NCI-H82 treated with DMSO at 0.1 percent for 48 hours (cell line): Measurements from ENCODE around the gene KCNB1.
A peak's percentile ranks its signal among the peaks of the same experiment; 100 is the strongest.

Experiments
- DNase-seq: peaks from one replicate; lab custom pipeline; 2025; ENCODE audit not compliant: unreplicated experiment; lab: John Stamatoyannopoulos, UW

Gene KCNB1

DNA sequence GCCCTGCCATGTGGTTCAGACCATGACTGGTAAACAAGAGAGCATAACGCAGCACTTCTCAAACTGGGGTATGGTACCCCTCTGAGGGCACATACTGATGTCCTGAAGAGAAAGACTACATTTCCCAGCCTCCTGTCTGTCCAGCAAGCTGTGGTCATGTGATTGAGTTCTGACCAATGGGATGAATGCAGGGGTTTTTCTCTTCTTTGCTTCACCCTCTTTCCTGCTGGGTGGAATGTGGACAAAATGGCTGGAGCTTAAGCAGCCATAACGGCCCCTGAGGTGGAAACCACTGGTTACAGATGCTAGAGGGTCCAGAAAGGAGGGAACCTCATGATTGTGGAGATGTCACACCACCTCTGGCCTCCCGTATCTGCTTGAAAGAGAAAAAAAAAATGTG lies 19.4 kb upstream of the KCNB1 start:
- DNase-seq, result no peak

DNA sequence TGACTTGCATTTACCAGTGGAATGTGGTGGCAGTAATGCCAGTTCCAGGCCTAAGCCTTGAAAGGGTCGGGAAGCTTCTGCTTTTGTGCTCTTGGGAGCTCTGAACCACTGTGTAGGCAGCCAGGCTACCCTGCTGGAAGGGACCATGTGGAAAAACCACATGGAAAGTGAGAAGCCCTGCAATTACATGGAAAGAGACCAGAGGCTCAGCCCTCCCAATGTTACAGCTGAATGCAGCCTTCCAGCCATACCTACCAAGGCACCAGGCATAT lies 14.9 kb upstream of the KCNB1 start:
- DNase-seq, result no peak

DNA sequence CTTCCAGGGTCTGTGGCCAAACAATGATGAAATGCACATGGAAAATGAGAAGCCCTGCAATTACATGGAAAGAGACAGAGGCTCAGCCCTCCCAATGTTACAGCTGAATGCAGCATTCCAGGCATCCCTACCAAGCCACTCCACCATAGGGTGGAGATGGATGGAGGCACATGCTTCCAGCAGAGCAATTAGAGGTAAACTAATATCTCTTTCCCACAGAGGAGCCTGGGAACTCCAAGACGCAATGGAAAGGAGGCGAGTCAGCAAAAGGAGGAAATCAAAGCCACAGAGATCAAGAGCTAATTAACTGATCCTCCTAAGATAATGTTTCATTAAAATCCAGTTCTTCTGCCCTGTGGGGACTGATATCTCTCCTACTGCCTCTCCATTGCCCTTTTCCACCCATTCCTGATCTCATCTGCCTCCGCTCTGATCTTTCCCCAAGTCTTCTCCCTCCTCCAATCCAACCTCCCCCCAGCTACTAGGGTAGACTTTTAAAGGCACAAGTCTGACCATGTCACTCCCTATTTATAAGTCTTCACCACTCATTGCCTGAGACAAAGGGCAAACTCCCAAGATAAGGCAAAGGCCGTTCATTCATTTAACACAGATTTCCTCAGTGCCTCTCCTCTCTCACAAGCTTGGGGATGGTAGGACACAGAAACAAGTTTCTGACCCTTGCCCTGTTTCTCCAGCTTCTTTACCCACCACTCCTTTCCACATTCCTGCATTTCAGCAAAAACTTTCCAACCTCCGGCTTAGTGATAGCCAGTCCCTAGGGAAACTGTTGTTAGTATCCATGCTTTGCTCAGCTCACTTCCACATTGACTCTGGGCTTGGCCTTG lies 14.3 kb upstream of the KCNB1 start:
- DNase-seq, result no peak

DNA sequence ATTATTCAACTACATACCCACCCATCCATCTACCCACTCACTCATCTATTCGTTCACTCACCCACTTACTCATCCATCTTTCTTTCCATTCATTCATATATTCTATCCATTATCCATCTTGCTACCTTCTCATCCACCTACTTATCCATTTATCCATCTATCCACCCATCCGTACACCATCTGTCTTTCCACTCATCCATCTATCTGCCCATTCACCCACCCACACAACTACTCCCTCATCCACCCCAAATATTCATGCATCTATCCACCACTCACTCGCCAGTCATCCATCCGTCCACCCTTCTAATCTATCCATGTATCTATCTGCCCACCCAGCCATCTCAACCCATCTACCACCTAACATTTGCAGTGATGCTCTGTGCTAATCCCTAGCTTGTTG lies 13.6 kb upstream of the KCNB1 start:
- no peak for DNase-seq

DNA sequence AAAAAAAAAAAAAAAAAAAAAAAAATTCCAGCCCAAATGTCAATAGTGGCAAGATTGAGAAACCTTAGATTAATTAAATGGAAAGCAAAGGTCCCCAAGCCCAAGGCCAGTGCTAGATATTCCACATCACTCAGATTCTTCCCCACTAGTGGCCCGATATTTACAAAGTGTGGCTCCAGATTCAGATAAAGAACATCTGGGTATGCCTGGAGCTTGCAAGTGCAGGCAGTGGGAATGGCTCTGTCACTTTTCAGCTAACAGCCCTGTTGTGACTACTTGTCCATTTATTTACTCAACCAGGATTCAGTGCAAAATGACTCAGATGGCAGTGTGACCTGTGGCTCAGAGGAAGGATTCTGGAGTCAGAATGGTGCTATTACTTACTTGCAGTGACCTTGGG lies 8.2 kb upstream of the KCNB1 start:
- DNase-seq, result no peak

DNA sequence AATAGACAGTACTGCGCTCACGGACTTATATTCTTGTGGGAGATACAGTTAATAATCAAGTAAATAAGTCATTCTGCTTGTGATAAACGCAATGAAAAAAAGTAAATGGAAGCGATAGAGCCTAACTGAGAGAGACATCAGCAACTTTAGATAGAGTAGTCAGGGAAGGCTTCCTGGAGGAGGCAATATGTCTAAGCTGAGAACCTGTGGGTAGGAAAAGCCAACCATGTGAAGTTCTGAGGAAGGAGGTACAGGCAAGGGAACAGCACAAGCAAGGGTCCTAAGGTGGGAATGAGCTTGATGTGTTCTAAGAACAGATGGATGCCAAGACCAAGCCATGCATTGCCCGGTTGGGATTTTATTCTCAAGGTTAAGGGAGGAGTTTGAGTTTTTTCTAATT lies 7.2 kb upstream of the KCNB1 start:
- no peak for DNase-seq

DNA sequence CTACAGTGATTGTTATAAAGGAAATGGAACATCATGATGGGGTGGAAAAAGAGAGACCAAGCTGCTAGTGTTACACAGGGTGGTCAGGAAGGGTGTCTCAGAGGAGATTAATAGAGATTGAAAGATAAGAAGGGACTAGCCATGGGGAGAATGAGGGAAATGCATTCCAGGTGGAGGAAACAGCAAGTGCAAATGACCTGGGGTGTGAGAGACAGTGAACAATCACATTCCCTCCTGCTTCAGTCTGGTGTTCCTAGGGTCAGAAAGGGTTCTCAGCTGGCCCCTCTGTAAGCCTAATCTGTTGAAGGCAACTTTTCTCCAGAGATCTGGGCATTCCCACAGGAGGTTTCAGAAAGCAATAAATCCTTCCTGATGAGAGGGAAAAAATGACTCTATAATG lies 3.6 kb upstream of the KCNB1 start:
- DNase-seq, result no peak

DNA sequence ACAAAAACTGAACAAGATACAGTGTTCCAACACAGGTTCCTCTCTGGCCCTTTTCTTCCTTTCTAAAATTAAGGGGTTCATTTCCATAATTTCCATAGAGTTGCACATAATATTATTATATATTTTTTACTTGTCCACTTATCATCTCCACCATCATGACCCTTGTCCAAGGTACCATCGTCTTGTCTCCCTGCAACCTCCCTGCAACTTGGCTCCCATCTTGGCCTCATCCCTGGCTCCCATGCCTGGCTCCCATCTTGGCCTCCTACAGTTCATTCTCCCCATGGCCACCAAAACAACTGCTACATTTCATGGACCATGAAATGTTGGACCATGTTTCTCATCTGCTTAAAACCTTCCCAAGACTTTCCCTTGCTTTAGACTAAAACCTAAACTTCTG lies 3.1 kb upstream of the KCNB1 start:
- no peak for DNase-seq

DNA sequence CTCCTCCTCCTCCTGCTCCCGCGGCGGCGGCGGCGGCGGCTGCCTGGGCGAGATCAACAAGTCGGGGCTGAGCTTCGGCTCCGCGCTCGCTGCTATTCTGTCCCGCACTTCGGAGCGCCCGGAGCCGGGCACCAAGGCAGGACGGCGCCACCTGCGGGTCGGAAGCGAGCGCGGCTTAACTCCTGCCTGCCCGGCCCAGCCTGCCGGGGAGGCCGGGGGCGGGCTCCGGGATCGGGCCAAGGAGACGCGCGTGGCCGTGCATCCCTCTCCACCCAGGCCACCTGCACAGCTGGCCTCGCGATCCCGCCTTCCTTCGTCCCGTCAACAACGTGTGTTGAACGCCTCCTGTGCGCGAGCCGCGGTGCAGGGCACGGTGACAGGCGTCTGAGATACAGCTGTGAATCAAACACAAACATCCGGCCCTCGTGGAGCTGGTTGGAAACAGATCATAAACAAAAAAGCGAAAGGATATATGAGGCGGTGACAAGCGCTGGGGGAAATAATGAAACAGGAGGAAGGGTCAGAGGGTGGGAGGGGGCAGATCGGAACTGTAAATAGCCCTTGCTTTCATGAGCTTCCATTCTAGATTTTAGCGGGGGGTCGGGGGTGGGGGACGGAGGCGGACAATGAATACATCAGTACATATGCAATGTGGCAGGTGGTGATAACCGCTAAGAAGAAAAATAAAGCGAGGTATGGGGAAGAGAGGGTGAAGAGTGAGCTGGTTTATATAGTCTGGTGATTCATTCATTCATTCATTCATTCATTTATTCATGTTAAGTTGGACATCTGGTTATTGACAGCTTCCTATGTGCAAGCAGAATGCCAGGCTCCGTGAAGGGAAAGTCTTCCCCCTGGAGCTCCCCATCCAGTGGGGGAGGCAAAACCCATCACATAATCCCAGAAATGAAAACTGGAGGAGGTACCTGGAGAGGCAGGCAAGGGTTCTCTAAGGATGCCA lies 2.0 kb upstream of the KCNB1 start:
- DNase-seq, result peak; percentile 77

DNA sequence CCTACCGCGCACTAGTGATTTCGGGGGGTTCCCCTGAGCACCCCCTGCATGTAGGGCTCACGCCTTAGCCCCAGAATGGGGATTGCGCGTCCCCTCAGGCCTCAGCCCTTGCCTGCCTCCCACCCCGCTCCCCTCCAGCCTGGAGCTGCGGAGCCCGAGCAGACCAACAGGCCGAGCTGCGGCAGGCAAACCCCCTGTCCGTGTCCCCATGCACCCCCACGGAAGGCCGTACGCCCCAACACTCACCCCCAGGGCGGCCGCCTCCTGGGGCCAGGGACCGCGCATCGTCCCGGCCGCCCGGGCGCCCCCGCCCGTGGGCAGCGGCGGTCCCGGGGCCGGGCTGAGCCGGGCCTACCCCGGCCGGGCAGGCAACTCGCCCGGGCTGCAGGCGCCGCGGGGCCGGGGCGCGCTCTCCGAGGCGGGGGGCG lies 1.2 kb upstream of the KCNB1 start:
- no peak for DNase-seq

DNA sequence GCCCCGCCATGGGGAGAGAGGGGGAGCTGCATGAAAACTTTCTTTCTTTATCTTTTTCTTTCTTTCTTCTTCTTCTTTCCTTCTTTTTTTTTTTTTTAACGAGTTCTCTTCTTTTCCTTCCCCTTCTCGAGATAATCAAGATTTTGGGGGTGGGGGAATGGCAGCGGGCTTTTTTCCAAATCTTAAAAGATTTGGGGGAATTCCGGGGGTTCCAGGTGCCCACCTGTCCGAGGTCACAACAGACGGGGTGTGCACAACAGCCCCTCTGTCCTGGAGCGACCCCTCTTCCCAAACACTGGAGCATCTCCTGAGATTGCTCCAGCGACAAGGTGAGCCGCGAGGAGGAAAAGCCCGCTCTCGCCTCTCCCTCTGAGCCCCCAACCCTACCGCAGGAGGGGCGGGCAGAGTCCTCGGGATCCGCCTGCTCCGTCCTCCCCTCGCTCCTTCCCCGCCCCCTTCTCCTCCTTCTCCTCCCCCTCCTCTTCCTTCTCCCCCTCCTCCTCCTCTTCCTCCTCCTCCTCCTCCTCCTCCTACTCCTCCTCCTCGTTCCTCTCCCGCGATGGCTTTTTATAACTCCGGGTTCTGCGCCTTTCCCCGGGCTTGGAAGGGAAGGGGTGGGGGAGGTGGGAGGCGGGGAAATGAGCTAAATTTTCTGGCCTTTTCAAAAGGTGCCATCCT lies 689 bp upstream of the KCNB1 start:
- peak; percentile 46 for DNase-seq

DNA sequence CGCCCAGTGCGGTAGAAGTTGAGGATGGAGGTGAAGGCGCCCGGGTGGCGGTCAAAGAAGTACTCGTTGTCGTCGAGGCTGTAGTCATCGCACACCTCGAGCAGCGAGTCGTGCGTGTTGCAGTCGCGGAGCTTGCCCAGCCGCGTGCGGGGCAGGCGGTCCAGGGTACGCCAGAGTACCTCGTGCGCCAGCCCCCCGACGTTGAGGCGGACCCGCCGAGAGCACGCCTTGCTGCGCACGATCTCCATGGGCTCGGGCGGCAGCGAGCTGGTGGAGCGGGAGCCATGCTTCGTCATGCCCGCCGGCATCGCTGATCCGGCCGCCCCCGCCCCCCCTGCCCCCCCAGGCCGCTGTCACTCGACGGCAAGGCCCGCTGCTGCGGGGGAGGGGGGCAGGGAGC lies 295 bp downstream of the KCNB1 start:
- no peak for DNase-seq

DNA sequence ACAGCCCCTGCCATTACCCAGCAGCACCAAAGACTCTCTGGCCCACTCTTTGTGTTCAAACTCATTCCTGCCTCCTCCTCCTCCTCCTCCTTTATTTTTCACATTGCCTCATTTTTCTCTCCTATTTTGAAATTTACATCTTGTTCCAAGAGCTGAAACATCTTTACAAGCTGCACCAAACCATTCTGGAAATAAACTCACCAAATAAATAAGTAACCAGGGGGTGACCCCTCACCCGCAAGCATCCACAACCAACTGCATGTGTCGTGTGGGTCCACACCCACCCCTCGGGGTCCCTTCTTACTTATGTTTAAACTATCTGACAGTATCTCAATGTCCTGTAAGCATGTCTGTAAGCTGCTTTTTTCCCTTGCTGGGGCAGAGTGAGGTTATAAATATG lies 1.4 kb downstream of the KCNB1 start:
- DNase-seq, result no peak

DNA sequence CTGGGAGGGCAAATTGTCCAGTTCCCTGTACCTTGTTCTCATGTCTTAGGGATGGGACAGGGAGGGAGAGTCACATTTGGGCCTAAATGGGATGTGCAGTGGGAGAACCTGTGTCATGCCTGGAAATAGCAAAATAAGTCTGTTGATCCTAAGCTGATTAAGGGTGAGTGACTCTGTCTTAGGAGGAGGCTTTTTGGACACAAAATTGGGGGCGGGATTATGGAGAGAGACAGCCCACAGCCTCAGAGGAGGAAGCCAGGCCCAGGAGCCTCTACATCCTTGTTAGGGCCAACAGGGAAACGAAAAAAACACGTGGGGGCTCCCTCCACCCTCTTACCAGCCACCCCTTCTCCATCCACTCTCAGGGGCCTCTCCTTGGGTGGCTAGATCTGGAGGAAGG lies 2.2 kb downstream of the KCNB1 start:
- peak; percentile 96 for DNase-seq

DNA sequence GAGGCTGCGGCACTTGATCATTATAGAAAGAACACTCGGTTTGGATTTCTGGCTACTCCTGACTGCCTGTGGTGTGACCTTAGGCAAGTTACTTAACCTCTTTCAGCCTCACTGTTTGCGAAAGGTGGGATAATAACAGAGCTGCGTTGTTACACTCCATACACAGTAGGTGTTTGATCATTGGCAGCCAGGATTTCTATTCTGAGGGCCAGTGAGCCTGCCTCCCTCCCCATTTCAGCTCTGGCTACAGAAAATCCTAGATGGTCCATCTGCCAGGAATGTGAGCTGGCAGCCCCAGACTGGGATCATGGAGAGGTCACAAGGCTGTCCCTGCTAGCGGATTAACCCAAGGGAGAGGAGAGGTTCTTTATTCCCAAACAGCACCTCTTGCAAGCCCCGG lies 2.7 kb downstream of the KCNB1 start:
- peak; percentile 96 for DNase-seq

DNA sequence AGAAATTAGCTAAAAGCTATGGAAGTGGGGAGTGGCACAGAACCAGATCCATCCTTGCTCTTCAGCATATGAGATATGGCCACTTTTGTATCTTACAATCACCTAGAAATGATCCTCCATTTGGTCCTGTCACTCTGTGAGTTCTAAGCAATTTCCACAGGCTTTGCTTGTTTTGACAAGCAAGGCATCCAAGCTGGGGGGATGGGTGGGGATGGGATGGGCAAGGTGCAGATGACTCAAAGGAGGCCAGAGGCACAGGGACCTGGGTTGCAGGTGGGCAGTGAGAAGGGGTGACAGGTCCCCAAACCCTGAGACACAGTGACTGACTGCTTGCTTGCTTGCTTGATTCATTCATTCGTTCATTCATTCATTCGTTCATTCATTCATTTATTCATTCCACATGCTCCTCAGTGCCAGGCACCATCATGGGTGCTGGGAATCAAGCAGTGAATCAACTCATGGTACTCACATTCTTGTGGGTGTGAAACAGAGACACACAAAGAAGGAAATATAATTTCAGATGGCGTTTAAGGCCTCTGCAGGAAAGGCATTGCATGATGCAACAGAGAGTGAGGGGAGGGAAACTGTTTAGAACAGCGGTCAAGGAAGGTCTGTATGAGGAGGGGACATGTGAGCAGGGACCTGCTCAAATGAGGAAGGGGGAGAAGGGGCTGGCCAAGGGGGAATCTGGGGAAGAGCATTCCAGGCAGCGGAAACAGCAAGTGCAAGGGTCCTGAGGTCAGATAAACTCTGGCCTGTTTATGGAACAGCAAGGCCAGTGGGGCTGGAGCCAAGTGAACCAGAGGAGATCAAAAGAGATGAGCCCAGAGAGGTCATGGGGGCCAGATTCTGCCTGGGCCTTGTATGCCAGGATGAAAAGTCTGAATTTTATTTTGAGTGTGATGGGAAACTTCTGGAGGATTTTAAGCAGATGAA lies 3.4 kb downstream of the KCNB1 start:
- no peak for DNase-seq

DNA sequence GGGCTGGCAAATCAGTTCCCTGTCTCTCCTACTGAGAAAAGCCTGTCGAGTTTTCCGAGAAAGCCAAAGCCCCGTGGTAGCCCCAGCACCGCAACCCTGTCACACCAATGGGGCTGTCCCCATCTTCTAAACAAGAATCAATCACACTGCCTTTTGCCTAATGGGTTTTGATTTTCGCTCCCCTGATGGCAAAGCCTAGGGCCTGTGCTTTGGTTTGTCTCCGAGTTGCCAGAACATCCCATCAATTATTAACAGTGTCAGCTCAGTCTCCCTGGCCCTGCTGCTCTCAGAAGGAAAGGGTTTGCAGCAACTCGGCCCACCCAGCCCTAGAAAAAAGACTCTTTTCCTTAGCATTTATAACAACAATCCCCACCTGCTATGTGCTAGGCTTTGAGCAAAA lies 4.2 kb downstream of the KCNB1 start:
- DNase-seq, result no peak

DNA sequence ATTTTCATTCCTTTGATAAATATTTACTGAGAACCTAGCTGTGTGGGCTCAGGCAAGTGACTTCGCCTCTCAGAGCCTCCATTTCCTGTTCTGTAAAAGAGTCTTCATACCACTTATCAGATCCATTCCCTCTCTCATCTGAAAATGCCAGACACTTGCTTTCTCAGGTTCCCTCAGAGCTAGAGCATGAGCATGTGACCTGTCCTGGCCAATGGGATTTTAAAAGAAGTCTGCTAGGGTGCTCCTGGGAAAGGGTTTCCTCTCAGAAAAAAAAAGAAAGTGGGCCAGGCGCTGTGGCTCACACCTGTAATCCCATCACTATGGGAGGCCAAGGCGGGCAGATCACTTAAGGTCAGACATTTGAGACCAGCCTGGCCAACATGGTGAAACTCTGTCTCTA lies 5.3 kb downstream of the KCNB1 start:
- DNase-seq, result no peak

DNA sequence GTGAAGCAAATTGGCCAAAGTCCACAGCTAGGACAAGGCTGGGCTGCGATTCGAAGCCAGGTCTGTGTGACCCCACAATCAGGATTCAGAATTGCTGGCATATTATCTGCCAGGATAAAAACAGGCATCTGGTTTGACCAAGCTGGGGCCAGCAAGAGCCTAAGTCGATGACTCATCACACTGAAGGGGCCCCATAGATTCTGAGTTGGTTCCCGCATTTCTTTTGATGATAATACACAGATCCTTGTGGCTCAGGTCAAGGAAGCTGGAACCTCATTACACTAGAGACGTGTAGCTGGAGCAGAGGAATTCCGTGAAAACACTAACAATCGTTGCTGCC lies 6.5 kb downstream of the KCNB1 start:
- DNase-seq, result no peak

DNA sequence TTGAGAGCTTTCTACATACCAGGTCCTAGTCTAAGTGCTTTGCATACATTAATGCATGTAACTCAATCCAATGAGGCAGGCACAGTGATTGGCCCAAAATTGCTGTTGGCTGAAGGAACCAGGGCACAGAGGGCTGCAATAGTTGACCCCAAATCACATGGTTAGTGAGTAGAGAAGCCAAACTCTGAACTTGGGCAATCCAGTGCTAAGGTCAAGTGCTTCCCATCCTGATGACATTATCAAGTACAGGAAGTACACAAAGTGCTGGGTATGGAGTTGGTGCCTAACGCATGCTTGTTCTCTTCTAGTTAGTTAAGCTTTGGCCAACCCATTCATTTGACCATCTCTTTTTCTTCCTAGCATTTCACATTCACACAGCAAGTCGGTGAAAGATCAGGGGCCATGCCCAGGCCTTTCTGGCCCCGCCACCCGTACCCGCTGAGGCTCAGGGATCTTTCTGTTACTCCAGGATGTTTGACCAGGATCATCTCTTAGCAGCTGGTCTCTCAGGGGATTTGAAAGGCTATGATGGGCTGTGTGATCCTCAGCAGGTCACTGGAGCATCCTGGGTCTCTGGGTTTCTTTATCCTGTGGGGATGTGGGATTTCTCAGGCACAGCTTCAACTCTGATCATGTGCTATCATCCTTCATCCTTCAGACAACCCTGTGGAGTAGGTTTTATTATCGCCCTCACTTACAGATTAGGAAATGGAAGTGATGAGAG lies 7.0 kb downstream of the KCNB1 start:
- DNase-seq, result peak; percentile 16
